Ishikawa (cell line): ENCODE results near the gene CNOT11.

Source experiments
- CEBPB ChIP-seq: IDR thresholded peaks from 2 replicates; pipeline ENCODE4 v1.6.1; 2012
- FOXM1 ChIP-seq: IDR thresholded peaks from 2 replicates; pipeline ENCODE4 v1.6.1; 2012; ENCODE audit warnings: low read depth, borderline replicate concordance
- MAX ChIP-seq: IDR thresholded peaks from 2 replicates; pipeline ENCODE4 v1.6.1; 2012
- NFIC ChIP-seq: IDR thresholded peaks from 2 replicates; pipeline ENCODE4 v1.6.1; 2012
- REST ChIP-seq: IDR thresholded peaks from 2 replicates; pipeline ENCODE4 v1.6.1; 2012; ENCODE audit warnings: low read depth, mild to moderate bottlenecking
- USF1 ChIP-seq: IDR thresholded peaks from 2 replicates; pipeline ENCODE4 v1.6.1; 2012

- no peak for TF ChIP-seq FOXM1
- no peak for TF ChIP-seq REST
- no peak for TF ChIP-seq MAX
- TF ChIP-seq CEBPB, result no peak
- TF ChIP-seq NFIC, result no peak
- no peak for TF ChIP-seq USF1
Observed at GRCh38 chr2:101277111-101277510, 24.4 kb downstream of the CNOT11 start.
